Trophoblast cell (in vitro differentiated cells and primary cell): ENCODE measurements around the gene TEX2. TPM values are rescaled to one million over a fixed set of nuclear protein-coding genes. Genes with fewer than 3 reads are reported as not detected.

ENCODE experiments used
- DNase-seq, 2 donors: peaks; one replicate each; pipeline ENCODE4 v3.0.0-alpha.2; 2016
- H2AFZ ChIP-seq: 2 replicates; pipeline ENCODE4 v1.6.1; 2013; ENCODE audit warnings: low read length, moderate library complexity, mild to moderate bottlenecking; ENCODE audit not compliant: insufficient read depth, poor library complexity
- H2AK5ac ChIP-seq: 2 replicates; pipeline ENCODE4 v1.6.1; 2013; ENCODE audit warnings: mild to moderate bottlenecking, low read length
- H2BK120ac ChIP-seq: 2 replicates; pipeline ENCODE4 v1.6.1; 2013; ENCODE audit warnings: low read length, mild to moderate bottlenecking, moderate library complexity; ENCODE audit not compliant: insufficient read depth, poor library complexity
- H2BK12ac ChIP-seq: 2 replicates; pipeline ENCODE4 v1.6.1; 2013; ENCODE audit warnings: mild to moderate bottlenecking, low read length, moderate library complexity
- H2BK5ac ChIP-seq: 2 replicates; pipeline ENCODE4 v1.6.1; 2013; ENCODE audit warnings: low read length, low read depth, moderate library complexity, mild to moderate bottlenecking; ENCODE audit not compliant: poor library complexity
- H3K14ac ChIP-seq: 2 replicates; pipeline ENCODE4 v1.6.1; 2013; ENCODE audit warnings: mild to moderate bottlenecking, low read length
- H3K18ac ChIP-seq: 2 replicates; pipeline ENCODE4 v1.6.1; 2013; ENCODE audit warnings: mild to moderate bottlenecking, low read length
- H3K23ac ChIP-seq: 2 replicates; pipeline ENCODE4 v1.6.1; 2013; ENCODE audit warnings: low read length
- H3K27ac ChIP-seq: 2 replicates; pipeline ENCODE4 v1.5.1; 2013; ENCODE audit warnings: low read depth, mild to moderate bottlenecking, inconsistent platforms, low read length, moderate library complexity
- H3K27me3 ChIP-seq: 2 replicates; pipeline ENCODE4 v1.6.1; 2013; ENCODE audit warnings: inconsistent platforms, mild to moderate bottlenecking, low read length, moderate library complexity; ENCODE audit not compliant: insufficient read depth
- H3K36me3 ChIP-seq, 2 experiments: 1 replicate in 1 of 2; 2 replicates in 1 of 2; pipeline ENCODE4 v1.6.1; 2013; ENCODE audit warnings: low read length in 2 of 2, mild to moderate bottlenecking in 2 of 2, moderate library complexity in 1 of 2; ENCODE audit not compliant: insufficient read depth in 2 of 2, control insufficient read depth in 1 of 2
- H3K4ac ChIP-seq: 2 replicates; pipeline ENCODE4 v1.6.1; 2013; ENCODE audit warnings: low read depth, mild to moderate bottlenecking, low read length, moderate library complexity
- H3K4me1 ChIP-seq, 2 experiments: 1 replicate in 1 of 2; 2 replicates in 1 of 2; pipeline ENCODE4 v1.6.1; 2013; ENCODE audit warnings: low read length in 2 of 2, mild to moderate bottlenecking in 2 of 2, moderate library complexity in 1 of 2; ENCODE audit not compliant: insufficient read depth in 2 of 2, control insufficient read depth in 1 of 2
- H3K4me2 ChIP-seq: 2 replicates; pipeline ENCODE4 v1.6.1; 2013; ENCODE audit warnings: inconsistent platforms, mild to moderate bottlenecking, low read length, moderate library complexity
- H3K4me3 ChIP-seq: 2 replicates; pipeline ENCODE4 v1.5.1; 2013; ENCODE audit warnings: mild to moderate bottlenecking, low read depth, low read length, inconsistent platforms
- H3K79me1 ChIP-seq: one replicate; pipeline ENCODE4 v1.6.1; 2013; ENCODE audit warnings: low read length
- H3K79me2 ChIP-seq: 2 replicates; pipeline ENCODE4 v1.6.1; 2013; ENCODE audit warnings: low read length, mild to moderate bottlenecking; ENCODE audit not compliant: control insufficient read depth, insufficient read depth, poor library complexity
- H3K9ac ChIP-seq: 2 replicates; pipeline ENCODE4 v1.6.1; 2013; ENCODE audit warnings: mild to moderate bottlenecking, low read length
- H3K9me3 ChIP-seq: 2 replicates; pipeline ENCODE4 v1.6.1; 2013; ENCODE audit warnings: low read depth, mild to moderate bottlenecking, control low read depth, inconsistent platforms, low read length; ENCODE audit not compliant: insufficient read depth
- H4K12ac ChIP-seq: 2 replicates; pipeline ENCODE4 v1.6.1; 2013; ENCODE audit warnings: low read depth, mild to moderate bottlenecking, low read length, moderate library complexity
- H4K8ac ChIP-seq: 2 replicates; pipeline ENCODE4 v1.6.1; 2013; ENCODE audit warnings: low read depth, mild to moderate bottlenecking, low read length, moderate library complexity
- H4K91ac ChIP-seq: one replicate; pipeline ENCODE4 v1.6.1; 2013; ENCODE audit warnings: low read depth, mild to moderate bottlenecking, low read length, moderate library complexity
- WGBS: extraction: QIAGEN DNeasy Blood & Tissue Kit; methylation state at CpG from one replicate; pipeline ENCODE4 v1.1.7; 2013; ENCODE audit warnings: missing lambda C conversion rate; ENCODE audit not compliant: insufficient read length, insufficient coverage; ENCODE audit errors: extremely low coverage; 5-methylcytosine and 5-hydroxymethylcytosine counted together
- polyA plus RNA-seq: library from polyadenylated mRNA; stranded (reverse); fragments of 200-250 nt; gene quantifications from 2 replicates; pipeline ENCODE4 v1.2.3, GENCODE V29; 2013

The TEX2 gene, protein sequence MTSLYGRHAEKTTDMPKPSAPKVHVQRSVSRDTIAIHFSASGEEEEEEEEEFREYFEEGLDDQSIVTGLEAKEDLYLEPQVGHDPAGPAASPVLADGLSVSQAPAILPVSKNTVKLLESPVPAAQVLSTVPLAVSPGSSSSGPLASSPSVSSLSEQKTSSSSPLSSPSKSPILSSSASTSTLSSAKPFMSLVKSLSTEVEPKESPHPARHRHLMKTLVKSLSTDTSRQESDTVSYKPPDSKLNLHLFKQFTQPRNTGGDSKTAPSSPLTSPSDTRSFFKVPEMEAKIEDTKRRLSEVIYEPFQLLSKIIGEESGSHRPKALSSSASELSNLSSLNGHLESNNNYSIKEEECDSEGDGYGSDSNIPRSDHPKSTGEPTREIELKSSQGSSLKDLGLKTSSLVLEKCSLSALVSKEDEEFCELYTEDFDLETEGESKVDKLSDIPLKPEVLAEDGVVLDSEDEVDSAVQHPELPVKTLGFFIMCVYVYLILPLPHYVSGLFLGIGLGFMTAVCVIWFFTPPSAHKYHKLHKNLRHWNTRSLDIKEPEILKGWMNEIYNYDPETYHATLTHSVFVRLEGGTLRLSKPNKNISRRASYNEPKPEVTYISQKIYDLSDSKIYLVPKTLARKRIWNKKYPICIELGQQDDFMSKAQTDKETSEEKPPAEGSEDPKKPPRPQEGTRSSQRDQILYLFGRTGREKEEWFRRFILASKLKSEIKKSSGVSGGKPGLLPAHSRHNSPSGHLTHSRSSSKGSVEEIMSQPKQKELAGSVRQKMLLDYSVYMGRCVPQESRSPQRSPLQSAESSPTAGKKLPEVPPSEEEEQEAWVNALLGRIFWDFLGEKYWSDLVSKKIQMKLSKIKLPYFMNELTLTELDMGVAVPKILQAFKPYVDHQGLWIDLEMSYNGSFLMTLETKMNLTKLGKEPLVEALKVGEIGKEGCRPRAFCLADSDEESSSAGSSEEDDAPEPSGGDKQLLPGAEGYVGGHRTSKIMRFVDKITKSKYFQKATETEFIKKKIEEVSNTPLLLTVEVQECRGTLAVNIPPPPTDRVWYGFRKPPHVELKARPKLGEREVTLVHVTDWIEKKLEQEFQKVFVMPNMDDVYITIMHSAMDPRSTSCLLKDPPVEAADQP
- 46.2 and 46.6 TPM in 2 replicates for polyA plus RNA-seq

DNA sequence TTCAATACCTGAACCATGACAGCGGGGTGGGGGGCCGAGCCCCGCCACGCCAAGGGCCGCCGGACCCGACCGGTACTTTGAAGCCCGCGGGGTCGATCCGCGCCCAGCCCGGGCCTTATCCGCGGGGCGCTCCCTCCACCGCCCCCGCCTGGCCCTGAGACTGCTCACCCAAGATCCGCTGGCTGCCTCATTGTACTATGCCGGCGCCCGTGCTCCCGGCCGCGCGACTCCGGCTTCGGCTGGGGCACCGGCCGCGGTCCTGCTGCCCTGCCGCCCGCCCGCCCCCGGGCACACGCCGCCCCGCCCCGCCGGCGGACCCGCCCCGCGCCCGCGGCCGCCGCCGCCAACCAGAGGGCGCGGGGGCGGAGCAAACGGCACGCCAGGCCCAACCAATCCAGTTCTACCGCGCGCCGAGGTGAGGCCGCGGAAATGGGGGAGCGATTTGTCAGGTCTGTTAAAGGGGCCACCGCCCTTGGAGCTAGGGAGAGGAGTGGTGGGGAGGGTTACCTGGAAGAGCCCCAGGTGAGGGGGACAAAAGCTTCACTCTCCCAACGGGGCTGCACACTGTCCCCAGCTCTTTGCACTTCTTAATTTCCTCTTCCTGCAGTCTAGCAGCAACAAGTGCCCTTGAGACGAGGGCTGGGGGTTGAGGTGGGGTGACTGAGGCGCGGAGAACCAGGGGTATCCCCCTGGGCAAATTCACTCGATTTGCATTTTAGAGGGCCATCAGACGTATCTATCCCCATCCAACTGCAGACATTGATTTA is at the start of gene TEX2:
Gene TEX2, minus strand, starts transcription at position 261 of the 767 bp plus-strand sequence. CDS start 49,043 bp downstream, outside the sequence.
- Histone ChIP-seq H3K27ac (peak within 1 kb of the TSS; percentile 58), H3K27me3 (no peaks in the 10 kb centered on the region), H2BK12ac (peak within 1 kb of the TSS; percentile 82), H3K9ac (peak within 1 kb of the TSS; percentile 90), H2AFZ (peak within 1 kb of the TSS; percentile 86), H3K14ac (peak within 1 kb of the TSS; percentile 63), H3K4me1 (peaks cover 21 to 25% of the 10 kb centered on the region in 2 experiments), H3K36me3 (no peaks in the 10 kb centered on the region), H3K4me3 (peak within 1 kb of the TSS; percentile 96), H4K12ac (peak within 1 kb of the TSS; percentile 27), H2AK5ac (peak within 1 kb of the TSS; percentile 81), H4K91ac (peak within 1 kb of the TSS; percentile 83), H3K23ac (peak within 1 kb of the TSS; percentile 48), H3K18ac (peak within 1 kb of the TSS; percentile 97), H3K79me2 (peaks cover 15% of the 10 kb centered on the region), H3K4ac (peak within 1 kb of the TSS; percentile 95), H4K8ac (peak within 1 kb of the TSS; percentile 80), H2BK5ac (peak within 1 kb of the TSS; percentile 77), H2BK120ac (peak within 1 kb of the TSS; percentile 93), H3K4me2 (peak within 1 kb of the TSS; percentile 99), H3K79me1 (peaks cover 25% of the 10 kb centered on the region), H3K9me3 (no peaks in the 10 kb centered on the region)
- no CpG with 5 or more reads among the region's 69 CpGs for WGBS
- DNase-seq, result peak; percentile 82 to 87

DNA sequence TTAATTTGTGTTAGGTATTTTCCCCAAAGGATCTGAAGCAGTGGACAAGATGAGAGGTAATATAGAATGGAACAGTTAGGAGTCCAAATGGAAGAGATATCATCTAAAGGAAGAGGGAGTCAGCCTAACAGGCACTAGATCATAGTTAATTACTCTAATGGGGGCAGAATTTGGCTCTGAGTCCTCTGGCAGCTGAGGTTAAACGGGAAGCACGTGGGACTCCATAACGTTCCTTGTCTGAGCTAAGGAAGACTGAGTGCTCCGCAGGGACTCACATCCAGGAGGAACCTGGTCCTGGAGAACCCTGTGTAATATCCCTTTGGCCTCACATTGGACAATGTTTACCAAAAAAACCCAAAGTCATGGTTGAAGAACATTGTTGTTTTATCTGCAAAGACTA is 46.6 kb upstream of the TEX2 start:
- no peaks in the 10 kb centered on the region for H3K4me1 ChIP-seq
- no peak overlapping the region for H4K91ac ChIP-seq
- H2BK5ac ChIP-seq, result no peak overlapping the region
- no peak overlapping the region for H2AFZ ChIP-seq
- H3K4me3 ChIP-seq, result no peak overlapping the region
- H2BK120ac ChIP-seq, result no peak overlapping the region
- no peaks in the 10 kb centered on the region for H3K9me3 ChIP-seq
- no peak overlapping the region for H4K8ac ChIP-seq
- H3K23ac ChIP-seq, result no peak overlapping the region
- no peak overlapping the region for H3K18ac ChIP-seq
- H3K14ac ChIP-seq, result no peak overlapping the region
- no peaks in the 10 kb centered on the region for H3K27me3 ChIP-seq
- H3K36me3 ChIP-seq, result no peaks in the 10 kb centered on the region
- no peak overlapping the region for H4K12ac ChIP-seq
- H2AK5ac ChIP-seq, result no peak overlapping the region
- H3K27ac ChIP-seq, result no peak overlapping the region
- WGBS, result no CpG with 5 or more reads among the region's 4 CpGs
- no peak overlapping the region for H3K4me2 ChIP-seq
- no peak overlapping the region for H3K4ac ChIP-seq
- no peaks in the 10 kb centered on the region for H3K79me2 ChIP-seq
- no peak for DNase-seq
- no peaks in the 10 kb centered on the region for H3K79me1 ChIP-seq
- no peak overlapping the region for H2BK12ac ChIP-seq
- no peak overlapping the region for H3K9ac ChIP-seq

DNA sequence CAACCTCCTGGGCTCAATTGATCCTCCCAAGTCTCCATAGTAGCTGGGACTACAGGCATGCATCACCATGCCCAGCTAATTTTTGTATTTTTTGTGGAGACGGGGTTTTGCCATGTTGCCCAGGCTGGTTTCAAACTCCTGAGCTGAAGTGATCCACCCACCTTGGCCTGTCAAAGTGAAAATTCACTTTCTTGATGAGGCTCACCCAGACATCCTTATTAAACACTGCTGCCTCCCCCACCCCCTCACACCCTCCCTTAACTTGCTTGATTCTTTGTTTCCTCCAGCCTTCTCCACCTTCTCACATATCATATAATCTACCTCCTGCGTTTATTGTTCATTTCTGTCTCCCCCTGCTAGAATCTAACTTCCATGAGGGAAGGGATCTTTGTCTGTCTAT is 46.0 kb upstream of the TEX2 start:
- Histone ChIP-seq H4K8ac (no peak overlapping the region), H2BK120ac (no peak overlapping the region), H3K4me3 (no peak overlapping the region), H3K36me3 (no peaks in the 10 kb centered on the region), H4K91ac (no peak overlapping the region), H4K12ac (no peak overlapping the region), H3K9me3 (no peaks in the 10 kb centered on the region), H3K79me2 (no peaks in the 10 kb centered on the region), H3K4me2 (no peak overlapping the region), H3K79me1 (no peaks in the 10 kb centered on the region), H2AFZ (no peak overlapping the region), H3K4me1 (no peaks in the 10 kb centered on the region), H3K14ac (no peak overlapping the region), H2BK5ac (no peak overlapping the region), H3K18ac (no peak overlapping the region), H3K27me3 (no peaks in the 10 kb centered on the region), H3K27ac (no peak overlapping the region), H3K4ac (no peak overlapping the region), H3K9ac (no peak overlapping the region), H2BK12ac (no peak overlapping the region), H3K23ac (no peak overlapping the region), H2AK5ac (no peak overlapping the region)
- DNase-seq, result no peak
- whole genome bisulfite sequencing, result no CpG with 5 or more reads among the region's 2 CpGs
